Measurements from ENCODE around the gene SPTSSA.

SPTSSA gene

DNA sequence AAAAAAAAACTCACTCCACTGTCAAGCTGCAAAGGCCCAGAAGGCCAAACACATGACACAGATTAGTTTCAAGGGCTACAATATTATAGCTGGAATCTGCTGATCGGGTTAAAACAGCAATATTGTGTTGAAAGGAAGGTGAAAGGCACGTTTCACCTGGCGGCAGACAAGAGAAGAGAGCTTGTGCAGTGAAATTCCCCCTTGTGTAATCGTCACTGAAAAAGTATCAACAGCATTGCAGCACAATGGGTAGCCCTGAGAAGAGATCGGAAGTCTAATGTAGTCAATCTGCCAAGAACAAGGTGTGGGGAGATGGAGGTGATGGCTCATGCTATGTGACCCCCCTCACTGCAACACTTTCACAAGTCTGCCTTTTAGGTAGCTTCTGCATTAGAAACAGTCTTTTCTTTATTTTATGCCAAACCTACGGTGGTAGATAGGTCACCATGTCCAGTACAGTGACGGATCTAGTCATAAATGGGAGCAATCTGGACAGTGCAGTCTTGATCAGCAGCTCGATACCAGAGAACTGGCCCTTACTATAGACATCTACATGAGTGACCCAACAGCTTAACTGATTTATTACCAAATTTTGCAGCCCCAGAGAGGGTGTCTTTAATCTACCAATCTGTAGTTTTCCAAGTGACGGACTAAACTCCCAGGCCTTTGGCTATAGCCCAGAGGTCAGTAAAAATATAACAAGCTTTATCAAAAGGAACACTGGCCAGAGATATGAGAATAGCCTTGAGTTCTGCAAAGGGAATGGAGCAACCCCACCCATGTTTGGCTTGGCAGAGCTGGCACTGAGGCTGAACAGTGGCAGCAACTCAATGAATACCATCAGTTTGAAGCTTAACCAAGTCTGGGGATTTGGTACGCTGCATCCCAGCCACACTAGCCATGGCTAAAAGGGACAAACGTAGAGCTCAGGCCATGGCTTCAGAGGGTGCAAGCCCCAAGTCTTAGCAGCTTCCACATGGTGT is 35.4 kb downstream of the SPTSSA start:
- no peak for DNase-seq (ENCODE audit: low read depth)
- no peak overlapping the region for H3K4me3 ChIP-seq (ENCODE audit: low read depth, low read length)
- TF ChIP-seq, protein P1, sequence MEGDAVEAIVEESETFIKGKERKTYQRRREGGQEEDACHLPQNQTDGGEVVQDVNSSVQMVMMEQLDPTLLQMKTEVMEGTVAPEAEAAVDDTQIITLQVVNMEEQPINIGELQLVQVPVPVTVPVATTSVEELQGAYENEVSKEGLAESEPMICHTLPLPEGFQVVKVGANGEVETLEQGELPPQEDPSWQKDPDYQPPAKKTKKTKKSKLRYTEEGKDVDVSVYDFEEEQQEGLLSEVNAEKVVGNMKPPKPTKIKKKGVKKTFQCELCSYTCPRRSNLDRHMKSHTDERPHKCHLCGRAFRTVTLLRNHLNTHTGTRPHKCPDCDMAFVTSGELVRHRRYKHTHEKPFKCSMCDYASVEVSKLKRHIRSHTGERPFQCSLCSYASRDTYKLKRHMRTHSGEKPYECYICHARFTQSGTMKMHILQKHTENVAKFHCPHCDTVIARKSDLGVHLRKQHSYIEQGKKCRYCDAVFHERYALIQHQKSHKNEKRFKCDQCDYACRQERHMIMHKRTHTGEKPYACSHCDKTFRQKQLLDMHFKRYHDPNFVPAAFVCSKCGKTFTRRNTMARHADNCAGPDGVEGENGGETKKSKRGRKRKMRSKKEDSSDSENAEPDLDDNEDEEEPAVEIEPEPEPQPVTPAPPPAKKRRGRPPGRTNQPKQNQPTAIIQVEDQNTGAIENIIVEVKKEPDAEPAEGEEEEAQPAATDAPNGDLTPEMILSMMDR (conservative IDR thresholded peaks at IDR 0.05; ENCODE audit: low read depth, low read length): no peak

DNA sequence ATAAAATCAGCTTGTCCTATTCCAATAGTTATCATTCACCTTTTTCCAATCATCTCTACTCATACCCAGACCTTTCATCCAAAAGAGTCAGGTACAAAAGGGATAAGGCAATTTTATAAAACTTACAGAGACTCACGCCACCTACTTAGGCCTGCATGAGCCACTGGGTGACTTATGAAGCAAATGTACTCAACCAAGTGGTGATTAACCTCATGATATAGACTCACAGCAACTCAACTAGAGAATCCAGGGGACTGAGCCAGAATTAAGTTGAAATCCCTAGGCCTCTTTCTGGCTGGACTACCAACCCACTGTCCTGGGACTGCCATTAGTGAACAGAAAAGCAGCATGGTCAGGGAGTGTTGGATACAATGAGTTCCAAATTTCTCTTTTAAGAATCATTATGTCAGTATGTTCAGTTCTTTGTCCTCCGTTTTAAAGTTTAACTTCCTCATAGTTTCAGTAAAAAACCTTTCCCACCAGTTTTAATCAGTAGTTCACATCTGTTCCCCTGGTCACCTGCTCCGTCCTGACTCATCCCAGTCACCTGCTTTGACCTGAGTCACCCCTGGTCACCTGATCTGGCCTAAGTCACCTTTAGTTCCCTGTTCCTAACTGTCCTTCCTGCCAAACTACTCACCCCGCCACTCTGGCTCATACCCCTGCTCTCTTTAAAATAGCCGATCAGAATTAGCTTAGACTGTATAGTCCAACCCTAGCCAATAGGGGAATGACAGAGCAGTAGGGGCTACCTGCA is 36.8 kb downstream of the SPTSSA start:
- no peak overlapping the region for H3K4me3 ChIP-seq (ENCODE audit: low read depth, low read length)
- DNase-seq (ENCODE audit: low read depth): no peak
- TF ChIP-seq, protein P1 (conservative IDR thresholded peaks at IDR 0.05; ENCODE audit: low read depth, low read length): no peak

DNA sequence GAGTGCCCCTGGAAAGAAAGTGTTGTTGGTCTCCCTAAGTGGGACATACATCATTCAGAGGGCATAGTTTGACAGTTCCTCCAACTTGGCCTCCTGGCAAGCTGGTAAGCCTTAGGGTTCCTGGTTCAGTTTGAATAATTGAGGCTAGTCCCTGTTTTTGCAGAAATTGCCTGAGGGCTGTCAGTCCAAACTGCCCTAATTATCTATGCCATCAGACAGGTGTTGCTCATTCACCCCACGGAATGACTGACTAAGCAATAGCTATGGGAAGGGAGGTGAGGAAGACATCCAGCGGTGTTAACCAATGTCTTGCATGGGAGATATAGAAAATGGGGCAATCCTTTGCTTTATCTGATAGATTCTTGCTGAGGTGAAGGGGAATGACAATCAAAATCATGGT is 37.6 kb downstream of the SPTSSA start:
- no peak overlapping the region for H3K4me3 ChIP-seq (ENCODE audit: low read depth, low read length)
- TF ChIP-seq, protein P1 (conservative IDR thresholded peaks at IDR 0.05; ENCODE audit: low read depth, low read length): no peak
- no peak for DNase-seq (ENCODE audit: low read depth)

DNA sequence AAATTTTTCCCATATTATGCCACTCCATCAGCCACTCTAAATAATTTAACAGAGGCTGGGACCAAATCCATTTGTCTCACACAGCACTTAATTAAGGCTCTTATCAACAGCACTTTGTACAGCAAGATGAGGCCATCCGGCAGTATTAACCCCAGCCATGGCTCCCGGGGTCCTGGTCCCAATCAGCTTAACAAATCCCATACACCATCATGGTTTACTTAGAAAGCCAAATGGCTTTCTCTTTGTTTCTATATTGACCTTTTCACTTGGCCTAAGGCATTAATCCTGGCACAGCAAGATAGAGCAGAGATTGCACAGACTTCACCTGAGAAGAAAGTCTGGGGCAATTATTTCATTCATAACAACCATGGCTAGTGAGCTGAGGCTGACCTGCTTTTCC is 38.6 kb downstream of the SPTSSA start:
- DNase-seq (ENCODE audit: low read depth): no peak
- H3K4me3 ChIP-seq (ENCODE audit: low read depth, low read length): no peak overlapping the region
- TF ChIP-seq, protein P1 (conservative IDR thresholded peaks at IDR 0.05; ENCODE audit: low read depth, low read length): no peak

DNA sequence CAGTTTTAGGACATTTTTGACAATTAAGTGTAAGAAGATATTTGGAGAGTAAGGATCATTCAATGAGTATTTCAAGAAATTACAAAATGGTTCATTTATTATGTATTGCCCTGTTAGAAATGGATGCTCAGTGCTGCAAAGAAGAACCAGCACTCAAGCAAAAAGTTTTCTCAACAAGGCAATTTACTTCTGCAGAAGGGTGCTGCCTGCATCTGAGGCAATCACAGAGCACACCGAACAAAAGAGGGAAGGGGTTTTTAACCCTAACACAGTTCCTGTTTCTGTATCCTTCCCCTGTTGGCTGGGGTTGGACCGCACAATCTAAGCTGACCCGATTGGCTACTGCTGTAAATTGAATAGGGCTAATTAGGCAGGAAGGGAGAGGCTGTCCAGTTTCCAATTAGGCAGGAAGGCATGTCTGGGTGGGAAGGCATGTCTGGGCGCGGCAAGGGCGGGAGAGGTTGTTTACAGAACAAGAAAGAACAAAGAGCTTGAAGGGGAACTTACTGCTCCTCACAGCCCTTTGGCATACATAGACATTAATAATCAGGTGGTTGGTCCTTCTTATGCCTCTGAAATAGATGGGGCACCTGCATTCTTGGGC is 41.4 kb downstream of the SPTSSA start:
- TF ChIP-seq, protein P1 (conservative IDR thresholded peaks at IDR 0.05; ENCODE audit: low read depth, low read length): no peak
- no peak for DNase-seq (ENCODE audit: low read depth)

DNA sequence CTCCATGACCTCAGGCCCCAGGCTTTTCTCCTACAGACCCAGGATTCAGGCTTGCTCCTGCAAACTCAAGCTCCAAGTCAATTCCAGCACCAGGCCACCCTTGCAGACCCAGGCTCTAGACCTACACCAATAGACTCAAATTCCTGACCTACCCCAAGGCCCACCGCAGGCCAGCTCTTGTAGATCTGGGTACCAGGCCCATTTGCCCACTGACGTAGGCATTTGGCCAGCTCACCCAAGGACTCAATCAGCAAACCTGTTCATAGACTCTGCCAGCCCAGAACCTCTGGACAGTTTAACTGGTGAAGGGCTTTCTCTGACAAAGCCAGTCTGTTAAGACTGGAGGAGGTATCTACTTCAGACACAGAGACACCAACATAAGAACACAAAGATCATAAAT is 52.3 kb downstream of the SPTSSA start:
- TF ChIP-seq, protein P1 (conservative IDR thresholded peaks at IDR 0.05; ENCODE audit: low read depth, low read length): no peak
- no peak for DNase-seq (ENCODE audit: low read depth)
- H3K4me3 ChIP-seq (ENCODE audit: low read depth, low read length): no peak overlapping the region

More for the DNA sequence above, 41.4 kb downstream of the SPTSSA start:
- no peak overlapping the region for H3K4me3 ChIP-seq (ENCODE audit: low read depth, low read length)
